ENCODE measurements around the gene ITGAE. TPM values are rescaled to one million over a fixed set of nuclear protein-coding genes. Genes with fewer than 3 reads are reported as not detected.

Gene ITGAE
- total and polyA plus RNA-seq, 10 of the 15 experiments (the other 5 are each of a cell fraction or from before 2014, with no cell fraction given) = 13.1 to 161 (median 34.8) TPM

GRCh38 chr17:3723556-3724377 lies 77.2 kb downstream of the ITGAE start, which contains the start of gene HASPIN (continued):
- TF ChIP-seq MYC (IDR thresholded peaks at IDR 0.05; ENCODE audit: insufficient read depth, insufficient read length, insufficient replicate concordance, low read length, severe bottlenecking) (no peak), SMARCA5 (IDR thresholded peaks at IDR 0.05) (0 out of 2 replicates have a peak, but pooled peaks have one; percentile 30), SREBF2 (IDR thresholded peaks at IDR 0.05; ENCODE audit: low read length) (no peak), POU2F2 (IDR thresholded peaks at IDR 0.05; ENCODE audit: borderline replicate concordance, low read depth, low read length) (peak; percentile 83), MXI1 (IDR thresholded peaks at IDR 0.05; ENCODE audit: low read depth, low read length) (peak; percentile 93), BCL3 (IDR thresholded peaks at IDR 0.05; ENCODE audit: borderline replicate concordance, insufficient read depth, low read depth, low read length, poor library complexity, severe bottlenecking) (no peak), PML (IDR thresholded peaks at IDR 0.05; ENCODE audit: low read length) (no peak), NFYB (IDR thresholded peaks at IDR 0.05; ENCODE audit: insufficient read depth, low read depth, low read length) (no peak), KLF5 (IDR thresholded peaks at IDR 0.05; ENCODE audit: partially characterized antibody) (peak; percentile 82), ATF2 (IDR thresholded peaks at IDR 0.05; ENCODE audit: low read length) (no peak), CHD2 (IDR thresholded peaks at IDR 0.05; ENCODE audit: borderline replicate concordance, low read depth, low read length) (peak; percentile 100), NFIC (IDR thresholded peaks at IDR 0.05; ENCODE audit: low read depth, low read length) (no peak), BHLHE40 (IDR thresholded peaks at IDR 0.05; ENCODE audit: borderline replicate concordance in 1 of 2, low read depth in 2 of 2, low read length in 1 of 2) (peak; percentile 61 to 73; a peak in 3 of 4 replicates), NFYA (IDR thresholded peaks at IDR 0.05; ENCODE audit: borderline replicate concordance, low read depth, low read length) (no peak), POLR2AphosphoS2 (IDR thresholded peaks at IDR 0.05; ENCODE audit: low read depth, low read length) (no peak), SIN3A (IDR thresholded peaks at IDR 0.05; ENCODE audit: low read depth, low read length) (peak; percentile 99), MTA3 (IDR thresholded peaks at IDR 0.05; ENCODE audit: borderline replicate concordance, low read length) (no peak), CHD4 (IDR thresholded peaks at IDR 0.05) (no peak), PBX3 (IDR thresholded peaks at IDR 0.05; ENCODE audit: insufficient replicate concordance, low read depth, low read length) (no peak), RCOR1 (conservative IDR thresholded peaks at IDR 0.05; ENCODE audit: low read depth, low read length) (peak; percentile 95), LARP7 (IDR thresholded peaks at IDR 0.05) (peak; percentile 47; the same call in 1 of the 2 replicates), HSF1 (IDR thresholded peaks at IDR 0.05; ENCODE audit: low read depth, low read length) (peak; percentile 38; the same call in 1 of the 2 replicates), FOXK2 (IDR thresholded peaks at IDR 0.05) (no peak), ZSCAN29 (IDR thresholded peaks at IDR 0.05) (no peak), RBBP5 (conservative IDR thresholded peaks at IDR 0.05) (no peak)

All from GM12878 (cell line).